Stimulated activated CD8-positive, alpha-beta memory T cell treated with anti-CD3 and anti-CD28 coated beads, Interleukin-4, amount 100 ng/mL, for 24 hours (primary cell): ENCODE data around the gene PCNX1.

Source experiments
- DNase-seq: peaks from one replicate; pipeline ENCODE4 v3.0.0-alpha.2; 2020; ENCODE audit warnings: low read depth

PCNX1 gene

GRCh38 chr14:71086567-71086966 lies 179.3 kb downstream of the PCNX1 start:
- no peak for DNase-seq

- no peak for DNase-seq
These were observed 182.7 kb downstream of the PCNX1 start for GRCh38 chr14:71089971-71090370.

GRCh38 chr14:71094722-71095121 lies 187.5 kb downstream of the PCNX1 start:
- DNase-seq, result no peak

GRCh38 chr14:71096947-71097346 lies 189.7 kb downstream of the PCNX1 start:
- DNase-seq, result no peak

DNA sequence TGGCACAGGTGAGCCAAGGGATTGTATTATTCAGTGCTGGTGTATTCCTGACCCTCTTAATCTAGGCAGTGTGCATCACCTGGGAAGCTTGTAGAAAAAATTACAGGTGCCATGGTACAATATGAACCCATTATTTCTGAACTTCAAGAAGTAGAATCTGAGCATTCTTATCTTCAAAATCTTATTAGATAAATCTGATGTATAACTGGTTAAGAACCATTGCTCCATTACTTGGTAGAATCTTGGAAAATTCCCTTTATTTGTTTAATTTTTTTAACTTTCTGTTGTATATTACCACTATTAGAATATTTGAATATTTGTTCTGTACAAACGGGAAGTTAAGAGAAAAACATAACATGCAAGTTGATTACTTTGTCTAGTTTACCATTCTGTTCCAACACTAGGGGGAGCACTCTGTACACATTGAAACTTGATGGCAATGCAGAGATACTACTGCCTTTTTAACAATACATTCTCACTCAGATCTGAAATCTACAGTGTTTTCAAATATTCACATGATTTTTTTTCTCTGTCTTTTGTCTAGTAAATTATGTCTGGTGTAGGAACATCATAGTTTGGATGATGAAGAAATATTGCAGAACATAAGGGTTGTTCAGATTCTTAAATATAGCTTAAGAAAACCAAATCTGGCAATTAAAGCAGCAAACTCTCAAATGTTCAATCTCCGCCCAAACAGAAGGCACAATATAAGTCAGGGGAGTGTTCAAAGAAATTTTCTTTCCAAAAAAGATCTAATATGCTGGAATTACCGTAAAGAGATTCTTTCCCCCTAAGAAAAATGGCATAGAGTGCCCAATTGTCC lies 196.6 kb downstream of the PCNX1 start:
- DNase-seq, result no peak

GRCh38 chr14:71105177-71105576 lies 197.9 kb downstream of the PCNX1 start:
- DNase-seq, result no peak

DNA sequence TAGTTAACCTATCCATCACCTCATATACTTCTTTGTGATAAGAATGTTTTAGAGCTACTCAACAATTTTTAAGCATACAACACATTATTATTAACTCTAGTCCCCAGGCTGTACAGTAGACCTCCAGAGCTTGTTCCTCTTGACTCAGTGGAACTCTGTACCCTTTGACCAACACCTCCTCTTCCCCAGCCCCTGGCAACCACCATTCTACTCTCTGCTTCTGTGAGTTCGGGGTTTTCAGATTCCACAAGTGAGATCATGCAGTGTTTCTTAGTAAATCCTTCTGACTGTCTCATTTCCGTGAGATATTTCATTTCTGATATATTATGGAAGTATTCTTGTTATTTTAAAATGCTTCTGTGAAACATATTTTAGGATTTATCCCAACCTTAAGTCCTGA lies 200.7 kb downstream of the PCNX1 start:
- no peak for DNase-seq

GRCh38 chr14:71108398-71109119 lies 201.3 kb downstream of the PCNX1 start:
- DNase-seq, result no peak

GRCh38 chr14:71113376-71113775 lies 206.1 kb downstream of the PCNX1 start:
- DNase-seq, result no peak

GRCh38 chr14:71114565-71114964 lies 207.3 kb downstream of the PCNX1 start:
- DNase-seq, result no peak

GRCh38 chr14:71115306-71115705 lies 208.0 kb downstream of the PCNX1 start:
- no peak for DNase-seq

GRCh38 chr14:71115821-71116567 lies 208.7 kb downstream of the PCNX1 start:
- no peak for DNase-seq

DNA sequence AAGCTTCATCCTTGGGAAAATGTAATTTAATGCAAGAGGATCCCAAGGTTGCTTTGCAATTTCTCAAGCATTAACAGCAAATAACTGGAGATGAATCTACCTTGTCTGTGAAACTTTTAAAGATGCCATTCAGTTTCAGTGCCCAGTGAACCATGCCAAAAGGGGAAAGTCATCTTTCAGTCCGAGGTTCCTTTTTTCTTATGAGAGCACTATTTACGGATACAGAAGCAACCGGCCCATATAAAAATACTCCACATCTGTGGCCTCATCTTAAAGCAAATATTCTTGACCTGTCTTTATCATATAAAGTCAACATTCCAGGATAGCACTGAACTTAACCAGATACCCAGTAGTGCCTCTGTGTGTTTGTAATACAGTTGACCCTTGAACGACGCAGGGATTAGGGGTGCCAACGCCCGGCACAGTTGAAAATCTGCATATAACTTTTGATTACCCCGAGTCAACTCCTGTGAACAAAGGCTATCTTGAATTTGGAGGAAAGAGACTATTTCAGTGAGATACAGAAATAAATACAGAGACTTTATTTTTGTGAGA lies 209.4 kb downstream of the PCNX1 start:
- DNase-seq, result no peak

- no peak for DNase-seq
These were observed 210.8 kb downstream of the PCNX1 start for GRCh38 chr14:71117839-71118743.

DNA sequence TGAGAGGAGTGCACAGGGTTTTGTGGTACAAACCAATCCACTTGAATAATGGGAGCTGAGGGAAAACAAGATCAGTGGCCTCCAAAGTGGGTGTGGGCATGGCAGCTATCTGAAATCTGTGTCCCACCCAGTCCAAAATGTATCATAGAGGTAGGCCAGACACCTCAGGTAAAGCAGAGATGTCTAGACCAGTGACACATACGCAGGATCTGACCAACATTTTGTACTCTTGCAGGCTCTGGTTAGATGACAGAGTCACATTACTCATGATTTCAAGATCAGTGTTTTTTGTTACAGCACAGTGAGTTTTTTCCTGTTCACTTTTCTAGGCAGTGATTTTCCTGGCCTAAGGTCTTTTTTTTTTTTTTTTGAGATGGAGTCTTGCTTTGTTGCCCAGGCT lies 211.8 kb downstream of the PCNX1 start:
- no peak for DNase-seq

DNA sequence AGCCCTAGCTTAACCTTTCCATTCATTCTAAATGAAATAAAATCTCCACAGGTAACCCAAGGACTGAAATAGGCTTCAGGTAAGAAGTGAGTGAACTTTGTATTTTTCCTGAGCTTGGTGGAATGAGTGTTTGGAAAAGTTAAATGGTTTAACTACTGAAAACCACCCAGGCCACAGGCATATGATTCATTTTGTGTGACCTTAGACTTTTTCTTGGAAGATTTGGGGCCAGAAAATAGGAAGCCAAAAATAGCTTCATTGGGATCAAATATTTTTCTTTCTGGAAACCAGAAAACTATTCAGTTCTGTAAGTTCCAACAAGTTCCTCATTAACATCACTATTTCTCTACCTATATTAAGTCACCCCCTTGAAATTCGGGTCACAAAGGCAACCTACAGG lies 212.6 kb downstream of the PCNX1 start:
- no peak for DNase-seq

GRCh38 chr14:71121001-71121400 lies 213.7 kb downstream of the PCNX1 start:
- no peak for DNase-seq

GRCh38 chr14:71121711-71122110 lies 214.5 kb downstream of the PCNX1 start:
- DNase-seq, result no peak

GRCh38 chr14:71122866-71123565 lies 215.8 kb downstream of the PCNX1 start:
- DNase-seq, result no peak

DNA sequence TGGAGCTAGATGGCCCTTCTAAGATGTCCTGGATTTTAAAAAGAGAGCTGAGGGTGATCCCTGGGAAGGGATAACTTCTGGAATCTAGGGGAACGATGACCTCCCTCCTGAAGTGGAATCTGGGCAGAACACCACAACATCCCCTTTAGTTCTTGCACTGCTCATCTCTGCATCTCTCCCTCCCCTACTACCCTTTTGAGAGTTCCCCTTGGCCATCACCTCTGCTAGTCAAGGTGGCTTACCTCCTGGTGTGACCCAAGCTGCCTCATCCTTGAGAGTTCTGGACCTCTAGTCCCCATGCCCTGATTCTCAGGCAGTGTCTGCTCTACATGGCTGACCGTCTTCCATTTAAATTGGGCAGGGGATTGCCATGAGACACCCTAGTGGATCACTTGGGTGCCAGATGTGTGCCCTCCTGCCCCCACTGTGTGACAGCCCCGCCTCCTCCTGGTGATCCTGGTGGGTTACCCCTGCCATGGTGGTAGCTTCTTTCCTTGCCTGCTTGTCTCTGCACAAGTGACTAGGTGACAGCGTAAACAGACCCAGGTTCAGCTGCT lies 216.4 kb downstream of the PCNX1 start:
- DNase-seq, result no peak
